GM12878 (cell line): ENCODE results near the gene PTPRM. TPM values are rescaled to one million over a fixed set of nuclear protein-coding genes. Genes with fewer than 3 reads are reported as not detected.

ENCODE experiments used
- ATAC-seq: fragments of 200-7000 bp; cut with Tn5 transposase; 3 replicates; pipeline ENCODE4 v1.9.1; 2020; ENCODE audit warnings: mild to moderate bottlenecking, moderate library complexity
- BruUV-seq: library from RNA; stranded (reverse); fragments of 400-500 nt; replicated peaks from 2 replicates; lab custom pipeline; 2021; lab: Mats Ljungman, UMichigan
- CTCF ChIA-PET: fragments of 300-600 bp; sonication (Branson Sonifier 250); formaldehyde crosslinking; extraction: SDS; loops from one replicate; lab custom pipeline; 2021; ENCODE audit warnings: inconsistent platforms; lab: Yijun Ruan, JAX
- POLR2A ChIA-PET: fragments of 350-600 bp; formaldehyde crosslinking; extraction: SDS; loops from one replicate; lab custom pipeline; 2021; ENCODE audit warnings: inconsistent platforms; lab: Charles Lee
- RAD21 ChIA-PET: fragments of 300-600 bp; sonication (Branson Sonifier 250); formaldehyde crosslinking; loops from one replicate; lab custom pipeline; 2023; ENCODE audit warnings: antibody characterized with exemption; ENCODE audit not compliant: unreplicated experiment; lab: Charles Lee
- SMC1A ChIA-PET: fragments of 300-600 bp; sonication (Branson Sonifier 250); formaldehyde crosslinking; loops from one replicate; lab custom pipeline; 2023; ENCODE audit not compliant: unreplicated experiment, uncharacterized antibody; lab: Charles Lee
- DNase-seq: peaks from one replicate; pipeline ENCODE4 v3.0.0-alpha.2; 2011; ENCODE audit warnings: low read depth, low spot score
- FAIRE-seq: peaks from 3 replicates; lab custom pipeline; 2011; peaks lifted over from hg19 to GRCh38; lab: Jason Lieb, UNC
- H2AFZ ChIP-seq: 2 replicates; pipeline ENCODE4 v1.6.0; 2011; ENCODE audit warnings: low read depth, low read length, control low read depth; ENCODE audit not compliant: control insufficient read depth
- H3K27ac ChIP-seq: 2 replicates; pipeline ENCODE4 v1.5.1; 2011; ENCODE audit warnings: control low read depth; ENCODE audit not compliant: control insufficient read depth, insufficient read depth
- H3K27me3 ChIP-seq, 2 experiments: replicated peaks in 1 of 2; 2 replicates each; pipeline versions ENCODE4 v1.6.0 to v1.6.1; 2011; ENCODE audit warnings: low read length in 1 of 2; ENCODE audit not compliant: control insufficient read depth in 2 of 2, insufficient read depth in 2 of 2
- H3K36me3 ChIP-seq, 2 experiments: 2 replicates each; pipeline ENCODE4 v1.5.1; 2011; ENCODE audit warnings: low read length in 1 of 2; ENCODE audit not compliant: control insufficient read depth in 2 of 2, insufficient read depth in 2 of 2
- H3K4me1 ChIP-seq: 2 replicates; pipeline ENCODE4 v1.6.1; 2011; ENCODE audit warnings: mild to moderate bottlenecking, low read length, moderate library complexity, mixed read lengths; ENCODE audit not compliant: control insufficient read depth, insufficient read depth
- H3K4me2 ChIP-seq: 2 replicates; pipeline ENCODE4 v1.6.0; 2011; ENCODE audit warnings: control low read depth; ENCODE audit not compliant: control insufficient read depth, insufficient read depth
- H3K4me3 ChIP-seq: fragments of 200-600 bp; sonication (generic); 2 replicates; pipeline ENCODE4 v1.5.1; 2016
- H3K79me2 ChIP-seq: 2 replicates; pipeline ENCODE4 v1.6.0; 2011; ENCODE audit warnings: low read length; ENCODE audit not compliant: control insufficient read depth, insufficient read depth
- H3K9ac ChIP-seq: 2 replicates; pipeline ENCODE4 v1.8.0; 2011; ENCODE audit warnings: low read length, control low read depth, mixed read lengths; ENCODE audit not compliant: control insufficient read depth, insufficient read depth
- H3K9me3 ChIP-seq: replicated peaks from 3 replicates; pipeline ENCODE4 v1.5.1; 2011; ENCODE audit warnings: mild to moderate bottlenecking, low read length; ENCODE audit not compliant: control insufficient read depth, insufficient read depth
- H4K20me1 ChIP-seq: 2 replicates; pipeline ENCODE4 v1.6.0; 2011; ENCODE audit not compliant: control insufficient read depth, insufficient read depth
- BACH1 ChIP-seq: fragments of 450-650 bp; IDR thresholded peaks from 2 replicates; pipeline ENCODE4 v1.6.1; 2017; ENCODE audit warnings: mild to moderate bottlenecking, borderline replicate concordance
- EGR1 ChIP-seq, 2 experiments: IDR thresholded peaks; 1 replicate in 1 of 2; 2 replicates in 1 of 2; pipeline ENCODE4 v1.6.1; 2011 to 2012; ENCODE audit warnings: low read depth in 2 of 2, low read length in 2 of 2, borderline replicate concordance in 1 of 2, mild to moderate bottlenecking in 1 of 2, moderate library complexity in 1 of 2
- FOXM1 ChIP-seq: IDR thresholded peaks from 2 replicates; pipeline ENCODE4 v1.6.1; 2012; ENCODE audit warnings: low read depth, mild to moderate bottlenecking, inconsistent platforms, low read length, moderate library complexity
- MYC ChIP-seq: IDR thresholded peaks from 2 replicates; pipeline ENCODE4 v1.6.1; 2011; ENCODE audit warnings: mild to moderate bottlenecking, low read length, moderate library complexity, inconsistent platforms; ENCODE audit not compliant: insufficient read depth, insufficient replicate concordance, insufficient read length, severe bottlenecking
- PML ChIP-seq: IDR thresholded peaks from 2 replicates; pipeline ENCODE4 v1.6.1; 2012; ENCODE audit warnings: low read length, inconsistent platforms
- RAD51 ChIP-seq: fragments of 450-650 bp; IDR thresholded peaks from 2 replicates; pipeline ENCODE4 v1.6.1; 2016; ENCODE audit warnings: moderate library complexity, mild to moderate bottlenecking, inconsistent platforms
- STAT3 ChIP-seq: IDR thresholded peaks from 2 replicates; pipeline ENCODE4 v1.6.1; 2011; ENCODE audit warnings: low read depth, low read length, improper control_type of control experiment
- SUPT20H ChIP-seq: IDR thresholded peaks from 2 replicates; pipeline ENCODE4 v1.6.1; 2011; ENCODE audit warnings: low read depth, mild to moderate bottlenecking, low read length, moderate library complexity, borderline replicate concordance; ENCODE audit not compliant: control insufficient read depth
- YBX1 ChIP-seq: fragments of 450-650 bp; IDR thresholded peaks from 2 replicates; pipeline ENCODE4 v1.6.1; 2016; ENCODE audit warnings: antibody characterized with exemption
- YY1 ChIP-seq: IDR thresholded peaks from 2 replicates; pipeline ENCODE4 v1.6.1; 2011; ENCODE audit warnings: low read depth, mild to moderate bottlenecking, low read length
- ZNF207 ChIP-seq: fragments of 450-650 bp; IDR thresholded peaks from 2 replicates; pipeline ENCODE4 v1.6.1; 2014; ENCODE audit warnings: antibody characterized with exemption, mild to moderate bottlenecking, borderline replicate concordance
- ZNF384 ChIP-seq: IDR thresholded peaks from 2 replicates; pipeline ENCODE4 v1.6.1; 2012; ENCODE audit warnings: low read depth, mild to moderate bottlenecking, low read length, improper control_type of control experiment, borderline replicate concordance
- ZNF622 ChIP-seq: fragments of 450-650 bp; IDR thresholded peaks from 2 replicates; pipeline ENCODE4 v1.6.1; 2017; ENCODE audit warnings: mild to moderate bottlenecking, inconsistent platforms
- WGBS: methylation state at CpG from one replicate; pipeline ENCODE4 v1.1.6; 2016; ENCODE audit warnings: low lambda C conversion rate; ENCODE audit not compliant: insufficient replicate concordance, insufficient coverage; ENCODE audit errors: missing lambda C conversion rate; 5-methylcytosine and 5-hydroxymethylcytosine counted together
- in situ Hi-C: fragments of 300-500 bp; cut with MboI; formaldehyde crosslinking; loops from 9 replicates; pipeline ENCODE4 v1.14.3; 2018; ENCODE audit warnings: mixed read lengths
- intact Hi-C: fragments of 100-400 bp; cut with micrococcal nuclease; formaldehyde crosslinking; loops from one replicate; pipeline ENCODE4 v1.14.2; 2022; ENCODE audit not compliant: unreplicated experiment
- polyA plus RNA-seq, 11 experiments: library from polyadenylated mRNA; depleted of rRNA in 4 of 11; unstranded in 6 of 11; stranded (reverse) in 5 of 11; fragments of >200 nt; fragmentation: Nextera tagmentation in 4 of 11; fragmentation: Illumina TruSeq in 1 of 11; extraction: Ambion mirVana in 4 of 11; extraction: Trizol in 1 of 11; gene quantifications; 1 replicate in 1 of 11; 2 replicates in 10 of 11; pipeline versions ENCODE4 v1.2.1 to v1.2.3, GENCODE V29; 2011 to 2016; ENCODE audit warnings: inconsistent platforms in 2 of 11, missing spikeins in 2 of 11, low read depth in 1 of 11
- total RNA-seq, 4 experiments: library from RNA; depleted of rRNA in 3 of 4; stranded (reverse); fragments of >200 nt in 3 of 4; fragmentation: Illumina TruSeq in 1 of 4; extraction: Trizol in 1 of 4; gene quantifications; 2 replicates each; pipeline versions ENCODE4 v1.2.1 to v1.2.3, GENCODE V29; 2013 to 2021
- TF ChIP-seq, protein P1 (sequence below): fragments of 450-650 bp; IDR thresholded peaks from 2 replicates; pipeline ENCODE4 v1.6.1; 2018; ENCODE audit warnings: borderline replicate concordance, mild to moderate bottlenecking; ENCODE audit not compliant: partially characterized antibody

The PTPRM gene
- total and polyA plus RNA-seq, 10 of the 15 experiments (the other 5 are each of a cell fraction or from before 2014, with no cell fraction given), result 0.07 to 22.6 (median 0.60) TPM

DNA sequence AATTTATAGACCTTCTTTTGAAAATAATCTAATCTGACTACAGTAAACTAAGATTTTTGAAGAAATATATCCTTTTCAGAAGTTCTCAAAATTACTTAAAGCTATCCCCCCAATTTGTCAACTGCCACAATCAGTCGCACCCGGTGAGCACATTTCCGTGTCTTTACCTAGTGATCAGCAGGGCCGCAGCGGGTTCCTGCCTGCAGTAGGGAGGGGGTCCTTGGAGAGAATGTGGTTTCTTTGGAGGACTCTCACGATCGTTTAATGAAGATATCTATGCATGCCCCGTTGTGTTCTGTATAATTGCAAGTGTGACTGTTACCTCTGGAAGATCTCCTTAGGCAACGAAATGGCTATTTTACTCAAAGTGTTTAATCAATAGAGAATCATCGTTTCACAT lies 790.2 kb downstream of the PTPRM start:
- Histone ChIP-seq H3K4me1 (no peaks in the 10 kb centered on the region), H3K9me3 (no peaks in the 10 kb centered on the region), H3K36me3 (no peaks in the 10 kb centered on the region), H4K20me1 (no peaks in the 10 kb centered on the region), H3K79me2 (no peaks in the 10 kb centered on the region), H2AFZ (no peak overlapping the region), H3K4me3 (no peak overlapping the region), H3K27ac (no peak overlapping the region), H3K9ac (no peak overlapping the region), H3K4me2 (no peak overlapping the region), H3K27me3 (no peaks in the 10 kb centered on the region; a peak in 2 of 4 replicates)
- WGBS, result 41% methylated on average over 10 of the region's 10 CpGs
- TF ChIP-seq MYC (no peak), ZNF207 (no peak), STAT3 (no peak), ZNF622 (no peak), EGR1 (IDR thresholded peaks at IDR 0.05; ENCODE audit: borderline replicate concordance in 1 of 2, low read depth in 2 of 2, low read length in 2 of 2) (no peak), PML (no peak), FOXM1 (no peak), BACH1 (no peak), RAD51 (no peak), YY1 (no peak), YBX1 (no peak), SUPT20H (no peak), ZNF384 (no peak)
- TF ChIP-seq, protein P1, sequence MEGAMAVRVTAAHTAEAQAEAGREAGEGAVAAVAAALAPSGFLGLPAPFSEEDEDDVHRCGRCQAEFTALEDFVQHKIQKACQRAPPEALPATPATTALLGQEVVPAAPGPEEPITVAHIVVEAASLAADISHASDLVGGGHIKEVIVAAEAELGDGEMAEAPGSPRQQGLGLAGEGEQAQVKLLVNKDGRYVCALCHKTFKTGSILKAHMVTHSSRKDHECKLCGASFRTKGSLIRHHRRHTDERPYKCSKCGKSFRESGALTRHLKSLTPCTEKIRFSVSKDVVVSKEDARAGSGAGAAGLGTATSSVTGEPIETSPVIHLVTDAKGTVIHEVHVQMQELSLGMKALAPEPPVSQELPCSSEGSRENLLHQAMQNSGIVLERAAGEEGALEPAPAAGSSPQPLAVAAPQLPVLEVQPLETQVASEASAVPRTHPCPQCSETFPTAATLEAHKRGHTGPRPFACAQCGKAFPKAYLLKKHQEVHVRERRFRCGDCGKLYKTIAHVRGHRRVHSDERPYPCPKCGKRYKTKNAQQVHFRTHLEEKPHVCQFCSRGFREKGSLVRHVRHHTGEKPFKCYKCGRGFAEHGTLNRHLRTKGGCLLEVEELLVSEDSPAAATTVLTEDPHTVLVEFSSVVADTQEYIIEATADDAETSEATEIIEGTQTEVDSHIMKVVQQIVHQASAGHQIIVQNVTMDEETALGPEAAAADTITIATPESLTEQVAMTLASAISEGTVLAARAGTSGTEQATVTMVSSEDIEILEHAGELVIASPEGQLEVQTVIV, result no peak
- no peak for ATAC-seq
- RAD21 ChIA-PET, result no interaction called here
- no TSS peak for BruUV-seq
- CTCF ChIA-PET, result no interaction called here
- in situ Hi-C loops (no loop called here), intact Hi-C loops (no loop called here)
- DNase-seq, result no peak
- no peak for FAIRE-seq
- SMC1A ChIA-PET, result no interaction called here
- POLR2A ChIA-PET, result no interaction called here
